PFSK-1 (cell line): ENCODE results near the gene PPM1H.

Source experiments
- FOXP2 ChIP-seq: optimal IDR thresholded peaks from 2 replicates; pipeline ENCODE3; 2011; ENCODE audit warnings: borderline replicate concordance, control low read depth, inconsistent platforms; ENCODE audit not compliant: insufficient read depth; ENCODE audit errors: extremely low read length, extremely low read depth
- POLR2AphosphoS5 ChIP-seq: IDR thresholded peaks from 2 replicates; pipeline ENCODE4 v1.6.1; 2012; ENCODE audit warnings: low read depth, mild to moderate bottlenecking, control low read depth, low read length, moderate library complexity
- REST ChIP-seq, 2 experiments: IDR thresholded peaks; 2 replicates each; pipeline versions ENCODE4 v1.6.1 to v1.8.0; 2011 to 2012; ENCODE audit warnings: low read depth in 2 of 2, low read length in 2 of 2, control low read depth in 1 of 2, inconsistent platforms in 1 of 2, mild to moderate bottlenecking in 1 of 2, moderate library complexity in 1 of 2; ENCODE audit not compliant: insufficient read depth in 1 of 2
- SIN3A ChIP-seq: IDR thresholded peaks from 2 replicates; pipeline ENCODE4 v1.6.1; 2012; ENCODE audit warnings: mild to moderate bottlenecking, low read length, moderate library complexity, borderline replicate concordance; ENCODE audit not compliant: insufficient read depth
- TAF1 ChIP-seq: IDR thresholded peaks from 2 replicates; pipeline ENCODE4 v1.6.1; 2012; ENCODE audit warnings: low read length, control low read depth, borderline replicate concordance; ENCODE audit not compliant: insufficient read depth

The PPM1H gene

GRCh38 chr12:62698701-62699101 lies 236.2 kb downstream of the PPM1H start:
- TF ChIP-seq TAF1: no peak

- TF ChIP-seq TAF1: no peak
Measured at GRCh38 chr12:62697893-62698292, 237.1 kb downstream of the PPM1H start.

DNA sequence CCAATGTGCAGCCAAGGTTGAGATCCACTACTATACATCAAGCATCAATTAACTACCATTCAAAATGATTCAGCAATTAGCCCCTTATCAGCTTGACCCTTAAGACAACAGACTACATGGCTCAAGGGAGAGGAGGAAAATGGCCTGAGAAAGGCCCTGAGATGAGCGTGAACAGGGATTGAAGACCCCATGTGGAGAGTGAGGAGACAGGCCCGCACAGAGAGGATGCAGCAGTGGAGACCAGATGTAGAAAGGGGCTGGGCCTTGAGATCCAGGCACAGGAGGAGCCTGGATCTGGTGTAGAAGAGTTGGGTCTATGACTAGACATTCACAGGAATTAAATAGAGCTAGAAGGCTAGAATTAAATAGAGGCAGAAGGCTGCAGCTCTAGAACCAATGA lies 239.3 kb downstream of the PPM1H start:
- TF ChIP-seq POLR2AphosphoS5 (no peak), FOXP2 (no peak), TAF1 (no peak), SIN3A (no peak), REST (IDR thresholded peaks at IDR 0.05; ENCODE audit: insufficient read depth in 1 of 2, low read depth in 2 of 2, low read length in 2 of 2) (no peak)

- no peak for TF ChIP-seq SIN3A
- TF ChIP-seq TAF1: no peak
- TF ChIP-seq REST (IDR thresholded peaks at IDR 0.05; ENCODE audit: insufficient read depth in 1 of 2, low read depth in 2 of 2, low read length in 2 of 2): no peak
- TF ChIP-seq FOXP2: no peak
- no peak for TF ChIP-seq POLR2AphosphoS5
Measured at GRCh38 chr12:62694632-62695031, 240.3 kb downstream of the PPM1H start.

DNA sequence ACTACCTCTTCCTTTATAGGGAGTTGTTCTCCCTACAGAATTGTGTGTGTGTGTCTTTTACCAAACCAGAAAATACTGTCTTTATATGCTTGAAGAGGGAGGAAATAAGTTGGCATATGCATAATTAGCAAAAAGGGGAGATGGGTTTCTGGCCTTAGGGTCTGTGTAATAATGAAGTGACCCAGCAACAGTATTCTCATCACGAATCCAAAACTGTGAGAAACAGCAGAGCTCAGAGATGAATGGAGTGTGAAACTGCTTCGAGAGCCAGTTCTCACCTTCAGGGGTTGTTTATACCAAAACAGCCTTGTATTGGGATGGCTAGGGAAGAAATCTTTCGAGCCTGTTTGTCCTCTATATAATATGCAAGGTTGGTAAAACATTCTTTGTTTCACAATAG lies 240.8 kb downstream of the PPM1H start:
- TF ChIP-seq POLR2AphosphoS5 (no peak), SIN3A (no peak), FOXP2 (no peak), TAF1 (no peak), REST (IDR thresholded peaks at IDR 0.05; ENCODE audit: insufficient read depth in 1 of 2, low read depth in 2 of 2, low read length in 2 of 2) (no peak)

GRCh38 chr12:62693376-62694050 lies 241.4 kb downstream of the PPM1H start:
- TF ChIP-seq POLR2AphosphoS5 (no peak), REST (IDR thresholded peaks at IDR 0.05; ENCODE audit: insufficient read depth in 1 of 2, low read depth in 2 of 2, low read length in 2 of 2) (no peak), SIN3A (no peak), TAF1 (no peak), FOXP2 (no peak)
